Activated naive CD8-positive, alpha-beta T cell treated with anti-CD3 and anti-CD28 coated beads for 36 hours (primary cell): Measurements from ENCODE around the gene CTSD. TPM values are rescaled to one million over a fixed set of nuclear protein-coding genes. Genes with fewer than 3 reads are reported as not detected.
"Not testable (repeated sequence)": the region's sequence is repeated elsewhere in the genome, so short reads cannot be mapped to it uniquely, and the experiment has no call there.

Source experiments
- DNase-seq: peaks from one replicate; pipeline ENCODE4 v3.0.0; 2021
- H3K27ac Mint-ChIP-seq: one replicate; pipeline ENCODE4 v1.8.0; 2022; ENCODE audit warnings: mild to moderate bottlenecking, moderate library complexity, mixed read lengths
- H3K27me3 Mint-ChIP-seq: one replicate; pipeline ENCODE4 v1.8.0; 2022; ENCODE audit warnings: mild to moderate bottlenecking, mixed read lengths
- H3K36me3 Mint-ChIP-seq: one replicate; pipeline ENCODE4 v1.8.0; 2021; ENCODE audit warnings: mild to moderate bottlenecking, mixed read lengths
- H3K4me1 Mint-ChIP-seq: one replicate; pipeline ENCODE4 v1.8.0; 2021; ENCODE audit warnings: mixed read lengths
- H3K4me3 Mint-ChIP-seq: one replicate; pipeline ENCODE4 v1.8.0; 2022; ENCODE audit warnings: mild to moderate bottlenecking, moderate library complexity, mixed read lengths
- H3K9me3 Mint-ChIP-seq: one replicate; pipeline ENCODE4 v1.8.0; 2022; ENCODE audit warnings: mixed read lengths
- total RNA-seq, 2 experiments: library from RNA; stranded (reverse); gene quantifications; one replicate each; pipeline ENCODE4 v1.2.3, GENCODE V29; 2021

The CTSD gene
- total RNA-seq, 2 experiments from 2014 or later: 40.9 to 43.0 TPM

GRCh38 chr11:1776944-1777715 is 13.4 kb upstream of the CTSD start:
- H3K27ac Mint-ChIP-seq: no peak overlapping the region
- peaks cover 6% of the 10 kb centered on the region for H3K4me1 Mint-ChIP-seq

GRCh38 chr11:1776331-1776851 is 12.7 kb upstream of the CTSD start:
- DNase-seq: no peak
- no peaks in the 10 kb centered on the region for H3K9me3 Mint-ChIP-seq
- H3K4me1 Mint-ChIP-seq: peaks cover 9% of the 10 kb centered on the region
- H3K27ac Mint-ChIP-seq: no peak overlapping the region
- H3K27me3 Mint-ChIP-seq: peaks cover 5% of the 10 kb centered on the region
- H3K4me3 Mint-ChIP-seq: no peak overlapping the region
- no peaks in the 10 kb centered on the region for H3K36me3 Mint-ChIP-seq

More at GRCh38 chr11:1776944-1777715, 13.4 kb upstream of the CTSD start:
- DNase-seq: no peak
- H3K4me3 Mint-ChIP-seq: no peak overlapping the region
- H3K36me3 Mint-ChIP-seq: no peaks in the 10 kb centered on the region
- H3K9me3 Mint-ChIP-seq: no peaks in the 10 kb centered on the region
- H3K27me3 Mint-ChIP-seq: peaks cover 5% of the 10 kb centered on the region

- H3K27ac Mint-ChIP-seq: no peak overlapping the region
Measured at GRCh38 chr11:1774886-1775285, 11.2 kb upstream of the CTSD start.

GRCh38 chr11:1773994-1774550 is 10.3 kb upstream of the CTSD start:
- H3K27me3 Mint-ChIP-seq: peaks cover 5% of the 10 kb centered on the region
- H3K27ac Mint-ChIP-seq: no peak overlapping the region
- DNase-seq: no peak
- no peaks in the 10 kb centered on the region for H3K9me3 Mint-ChIP-seq
- no peak overlapping the region for H3K4me3 Mint-ChIP-seq
- H3K36me3 Mint-ChIP-seq: no peaks in the 10 kb centered on the region
- peaks cover 9% of the 10 kb centered on the region for H3K4me1 Mint-ChIP-seq

More at GRCh38 chr11:1774886-1775285, 11.2 kb upstream of the CTSD start:
- H3K36me3 Mint-ChIP-seq: no peaks in the 10 kb centered on the region
- DNase-seq: no peak
- H3K27me3 Mint-ChIP-seq: peaks cover 5% of the 10 kb centered on the region
- peaks cover 9% of the 10 kb centered on the region for H3K4me1 Mint-ChIP-seq
- no peak overlapping the region for H3K4me3 Mint-ChIP-seq
- H3K9me3 Mint-ChIP-seq: no peaks in the 10 kb centered on the region

GRCh38 chr11:1773131-1773993 is 9.6 kb upstream of the CTSD start:
- Mint-ChIP-seq H3K36me3 (no peaks in the 10 kb centered on the region), H3K27me3 (peaks cover 5% of the 10 kb centered on the region), H3K9me3 (no peaks in the 10 kb centered on the region), H3K4me3 (no peak overlapping the region), H3K4me1 (peaks cover 9% of the 10 kb centered on the region), H3K27ac (no peak overlapping the region)
- no peak for DNase-seq

- peaks cover 9% of the 10 kb centered on the region for H3K4me1 Mint-ChIP-seq
- no peaks in the 10 kb centered on the region for H3K36me3 Mint-ChIP-seq
- peak overlapping the region; percentile 37 for H3K27ac Mint-ChIP-seq
- H3K9me3 Mint-ChIP-seq: no peaks in the 10 kb centered on the region
- H3K27me3 Mint-ChIP-seq: peaks cover 5% of the 10 kb centered on the region
- peak; percentile 55 for DNase-seq
- peak overlapping the region; percentile 19 for H3K4me3 Mint-ChIP-seq
Measured at GRCh38 chr11:1772270-1773130, 8.8 kb upstream of the CTSD start.

GRCh38 chr11:1771700-1772099 is 8.0 kb upstream of the CTSD start:
- Mint-ChIP-seq H3K27me3 (peaks cover 5% of the 10 kb centered on the region), H3K9me3 (no peaks in the 10 kb centered on the region), H3K4me3 (no peak overlapping the region), H3K36me3 (no peaks in the 10 kb centered on the region), H3K27ac (no peak overlapping the region), H3K4me1 (peaks cover 9% of the 10 kb centered on the region)
- DNase-seq: no peak

- no peaks in the 10 kb centered on the region for H3K9me3 Mint-ChIP-seq
- H3K27me3 Mint-ChIP-seq: peaks cover 5% of the 10 kb centered on the region
- no peak overlapping the region for H3K4me3 Mint-ChIP-seq
- H3K4me1 Mint-ChIP-seq: peaks cover 9% of the 10 kb centered on the region
- no peak for DNase-seq
- H3K36me3 Mint-ChIP-seq: no peaks in the 10 kb centered on the region
- no peak overlapping the region for H3K27ac Mint-ChIP-seq
Measured at GRCh38 chr11:1771273-1771672, 7.5 kb upstream of the CTSD start.

GRCh38 chr11:1770528-1770927 is 6.8 kb upstream of the CTSD start:
- no peaks in the 10 kb centered on the region for H3K36me3 Mint-ChIP-seq
- no peak for DNase-seq
- no peak overlapping the region for H3K4me3 Mint-ChIP-seq
- peaks cover 9% of the 10 kb centered on the region for H3K4me1 Mint-ChIP-seq
- H3K9me3 Mint-ChIP-seq: no peaks in the 10 kb centered on the region
- H3K27me3 Mint-ChIP-seq: peaks cover 5% of the 10 kb centered on the region
- no peak overlapping the region for H3K27ac Mint-ChIP-seq

GRCh38 chr11:1770061-1770460 is 6.3 kb upstream of the CTSD start:
- Mint-ChIP-seq H3K4me3 (no peak overlapping the region), H3K27ac (no peak overlapping the region), H3K27me3 (peaks cover 5% of the 10 kb centered on the region), H3K36me3 (no peaks in the 10 kb centered on the region), H3K4me1 (peaks cover 9% of the 10 kb centered on the region), H3K9me3 (no peaks in the 10 kb centered on the region)
- no peak for DNase-seq

GRCh38 chr11:1769304-1769936 is 5.7 kb upstream of the CTSD start:
- peaks cover 11% of the 10 kb centered on the region for H3K4me1 Mint-ChIP-seq
- H3K27ac Mint-ChIP-seq, H3K27me3 Mint-ChIP-seq, H3K36me3 Mint-ChIP-seq, DNase-seq, H3K4me3 Mint-ChIP-seq, H3K9me3 Mint-ChIP-seq: not testable (repeated sequence)

GRCh38 chr11:1768141-1768469 is 4.4 kb upstream of the CTSD start:
- DNase-seq: no peak
- Mint-ChIP-seq H3K9me3 (no peaks in the 10 kb centered on the region), H3K4me1 (peaks cover 14% of the 10 kb centered on the region), H3K36me3 (no peaks in the 10 kb centered on the region), H3K27ac (no peak overlapping the region), H3K27me3 (no peaks in the 10 kb centered on the region), H3K4me3 (no peak overlapping the region)

GRCh38 chr11:1767399-1768140 is 3.8 kb upstream of the CTSD start:
- no peak overlapping the region for H3K27ac Mint-ChIP-seq
- no peaks in the 10 kb centered on the region for H3K9me3 Mint-ChIP-seq
- H3K36me3 Mint-ChIP-seq: no peaks in the 10 kb centered on the region
- no peaks in the 10 kb centered on the region for H3K27me3 Mint-ChIP-seq
- peaks cover 13% of the 10 kb centered on the region for H3K4me1 Mint-ChIP-seq
- DNase-seq: no peak
- no peak overlapping the region for H3K4me3 Mint-ChIP-seq
